Small intestine (tissue), 7 donors: Measurements from ENCODE around the gene PCK1. TPM values are rescaled to one million over a fixed set of nuclear protein-coding genes. Genes with fewer than 3 reads are reported as not detected.

Experiments used
- DNase-seq, 2 donors: peaks; one replicate each; pipeline versions ENCODE4 v3.0.0 to v3.0.0-alpha.2; 2013
- FAIRE-seq: peaks from 2 replicates; lab custom pipeline; 2012; peaks lifted over from hg19 to GRCh38; lab: Jason Lieb, UNC
- H3K27ac ChIP-seq, 3 donors: one replicate each; pipeline ENCODE4 v1.5.1; 2013; ENCODE audit warnings: low read length in 2 of 3, mild to moderate bottlenecking in 2 of 3, control low read depth in 1 of 3, inconsistent platforms in 1 of 3, low read depth in 1 of 3, moderate library complexity in 1 of 3
- H3K27me3 ChIP-seq, 3 donors: one replicate each; pipeline ENCODE4 v1.6.1; 2013; ENCODE audit warnings: low read length in 3 of 3, inconsistent platforms in 1 of 3; ENCODE audit not compliant: control insufficient read depth in 3 of 3, insufficient read depth in 3 of 3
- H3K36me3 ChIP-seq, 3 donors: one replicate each; pipeline ENCODE4 v1.6.1; 2013; ENCODE audit warnings: low read length in 3 of 3, inconsistent platforms in 1 of 3, low read depth in 1 of 3, mild to moderate bottlenecking in 1 of 3, moderate library complexity in 1 of 3; ENCODE audit not compliant: control insufficient read depth in 3 of 3, insufficient read depth in 2 of 3
- H3K4me1 ChIP-seq, 3 donors: one replicate each; pipeline ENCODE4 v1.6.1; 2013; ENCODE audit warnings: low read length in 2 of 3, inconsistent platforms in 1 of 3, low read depth in 1 of 3, mild to moderate bottlenecking in 1 of 3, moderate library complexity in 1 of 3; ENCODE audit not compliant: control insufficient read depth in 3 of 3, insufficient read depth in 2 of 3
- H3K4me3 ChIP-seq, 3 donors: one replicate each; pipeline ENCODE4 v1.5.1; 2013; ENCODE audit warnings: low read length in 3 of 3, control low read depth in 1 of 3, inconsistent platforms in 1 of 3, low read depth in 1 of 3, mild to moderate bottlenecking in 1 of 3, moderate library complexity in 1 of 3
- H3K9me3 ChIP-seq, 2 donors: one replicate each; pipeline ENCODE4 v1.6.1; 2013; ENCODE audit warnings: low read depth in 1 of 2, low read length in 1 of 2; ENCODE audit not compliant: control insufficient read depth in 2 of 2, insufficient read depth in 1 of 2
- WGBS, 3 donors: extraction: QIAGEN DNeasy Blood & Tissue Kit; methylation state at CpG; one replicate each; pipeline ENCODE4 v1.1.7; 2013; 5-methylcytosine and 5-hydroxymethylcytosine counted together
- polyA plus RNA-seq, 4 donors: library from polyadenylated mRNA; stranded (reverse) in 3 of 4; unstranded in 1 of 4; fragments of 200-250 nt in 3 of 4; fragments of 120-200 nt in 1 of 4; gene quantifications; one replicate each; pipeline versions ENCODE4 v1.2.1 to v1.2.3, GENCODE V29; 2013
- donor health status: healthy with polysubstance abuse.
- donor health status: control.
- donor health status: control.
- donor health status: Bipolar disorder and iron deficiency.
- donor health status: healthy.

Gene PCK1
- polyA plus RNA-seq, 4 donors, result 5.5 to 439 (median 97.2) TPM

DNA sequence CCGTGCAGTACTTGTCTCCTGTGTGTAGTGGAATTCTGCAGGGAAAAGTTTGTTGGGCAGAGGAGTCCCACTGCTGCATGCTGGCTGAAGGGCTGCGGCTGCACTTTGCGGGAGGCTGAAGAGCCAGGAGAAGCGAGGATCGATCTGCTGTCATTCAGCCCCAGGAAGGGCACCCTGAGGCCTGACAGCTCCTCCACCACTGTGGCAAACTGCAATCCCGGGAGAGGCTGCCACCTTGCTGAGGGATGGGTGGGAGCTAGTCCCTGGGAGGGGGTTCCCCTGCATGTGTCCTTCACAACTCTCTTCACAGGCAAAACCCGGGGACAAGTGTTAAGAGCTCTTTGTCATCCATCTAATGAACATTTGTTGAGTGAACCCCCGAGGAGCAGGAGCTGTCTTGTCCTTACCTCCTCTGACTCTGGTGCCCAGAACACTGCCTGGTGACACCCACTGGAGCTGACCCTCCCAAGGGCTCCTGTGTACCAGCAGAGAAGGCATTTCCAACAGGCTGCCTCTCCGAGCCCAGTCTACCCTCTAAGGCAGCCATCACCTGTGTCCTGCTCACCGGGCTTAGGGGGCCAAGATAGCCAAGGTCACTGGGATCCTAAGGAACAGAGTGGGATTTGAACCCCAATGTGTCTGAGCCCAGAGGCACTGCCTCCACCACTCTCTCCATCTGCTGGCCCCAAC is 17.7 kb downstream of the PCK1 start:
- peaks cover 6 to 58% (median 10%) of the 10 kb centered on the region in 3 donors for H3K4me1 ChIP-seq
- peaks cover 0 to 8% of the 10 kb centered on the region in 2 donors for H3K9me3 ChIP-seq
- FAIRE-seq (no peak), DNase-seq (no peak)
- H3K36me3 ChIP-seq, result no peaks in the 10 kb centered on the region
- no peaks in the 10 kb centered on the region for H3K27me3 ChIP-seq
- H3K4me3 ChIP-seq, result no peak overlapping the region
- H3K27ac ChIP-seq, result peak overlapping the region in 1 of 3 donors; percentile 82
- 75 to 82% (median 81%) methylated on average over 10 of the region's 10 CpGs for WGBS, 3 donors

DNA sequence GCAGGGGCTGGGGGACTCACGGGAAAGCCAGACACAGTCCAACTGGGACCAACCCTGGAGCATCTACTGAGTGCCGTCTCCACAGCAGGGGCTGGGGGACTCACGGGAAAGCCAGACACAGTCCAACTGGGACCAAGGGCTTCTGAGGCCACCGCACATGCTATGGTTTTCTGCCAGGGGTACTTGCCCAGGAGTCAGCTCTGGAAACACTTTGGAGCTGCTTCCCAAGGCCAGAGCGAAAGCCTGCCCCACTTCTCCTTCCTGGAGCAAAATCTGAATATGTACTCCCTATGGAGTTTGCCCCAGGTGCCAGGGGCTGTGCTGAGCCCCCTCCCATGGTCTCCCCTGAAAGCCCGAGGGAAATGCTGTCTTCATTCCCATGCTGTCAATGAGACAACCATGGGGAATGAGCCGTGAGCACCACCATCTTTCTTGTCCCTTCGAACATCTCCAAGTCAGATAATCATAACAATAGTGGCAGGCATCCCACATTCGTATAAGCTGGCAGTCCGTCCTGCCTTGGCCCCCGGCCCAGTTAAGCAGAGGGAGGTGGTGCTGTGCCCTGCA is 18.5 kb downstream of the PCK1 start:
- Histone ChIP-seq H3K27ac (no peak overlapping the region), H3K4me3 (no peak overlapping the region), H3K4me1 (peaks cover 3 to 54% (median 10%) of the 10 kb centered on the region in 3 donors), H3K9me3 (peaks cover 0 to 13% of the 10 kb centered on the region in 2 donors), H3K27me3 (no peaks in the 10 kb centered on the region), H3K36me3 (no peaks in the 10 kb centered on the region)
- 57 to 60% (median 60%) methylated on average over 11 of the region's 11 CpGs for WGBS, 3 donors
- DNase-seq (no peak), FAIRE-seq (no peak)

DNA sequence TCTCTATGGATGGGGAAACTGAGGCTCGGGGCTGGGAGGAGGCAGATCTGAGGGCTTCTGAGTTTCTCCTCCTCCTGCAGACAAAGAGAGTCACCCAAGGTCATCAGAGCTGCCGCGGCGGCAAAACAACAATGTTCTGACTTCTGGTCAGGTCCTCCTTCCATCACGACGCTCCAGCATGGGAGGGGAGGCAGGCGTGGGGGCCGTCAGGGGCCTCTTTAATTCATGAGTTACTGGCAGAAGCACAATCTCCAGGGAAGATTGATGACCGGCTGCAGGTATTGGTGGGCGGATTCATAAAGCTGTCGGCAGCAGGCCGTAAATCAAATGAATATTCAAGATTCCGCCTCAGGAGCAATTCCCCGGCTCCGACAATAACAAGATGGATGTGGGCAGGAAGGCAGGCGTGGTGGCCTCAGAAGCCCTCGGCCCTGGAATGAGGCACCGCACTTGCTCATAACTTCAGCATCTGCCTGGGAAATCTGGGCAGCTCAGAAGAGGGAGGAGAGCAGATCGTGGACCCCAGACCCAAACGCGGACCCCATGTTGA is 19.1 kb downstream of the PCK1 start:
- DNase-seq, result peak in 1 of 2 donors; percentile 59

DNA sequence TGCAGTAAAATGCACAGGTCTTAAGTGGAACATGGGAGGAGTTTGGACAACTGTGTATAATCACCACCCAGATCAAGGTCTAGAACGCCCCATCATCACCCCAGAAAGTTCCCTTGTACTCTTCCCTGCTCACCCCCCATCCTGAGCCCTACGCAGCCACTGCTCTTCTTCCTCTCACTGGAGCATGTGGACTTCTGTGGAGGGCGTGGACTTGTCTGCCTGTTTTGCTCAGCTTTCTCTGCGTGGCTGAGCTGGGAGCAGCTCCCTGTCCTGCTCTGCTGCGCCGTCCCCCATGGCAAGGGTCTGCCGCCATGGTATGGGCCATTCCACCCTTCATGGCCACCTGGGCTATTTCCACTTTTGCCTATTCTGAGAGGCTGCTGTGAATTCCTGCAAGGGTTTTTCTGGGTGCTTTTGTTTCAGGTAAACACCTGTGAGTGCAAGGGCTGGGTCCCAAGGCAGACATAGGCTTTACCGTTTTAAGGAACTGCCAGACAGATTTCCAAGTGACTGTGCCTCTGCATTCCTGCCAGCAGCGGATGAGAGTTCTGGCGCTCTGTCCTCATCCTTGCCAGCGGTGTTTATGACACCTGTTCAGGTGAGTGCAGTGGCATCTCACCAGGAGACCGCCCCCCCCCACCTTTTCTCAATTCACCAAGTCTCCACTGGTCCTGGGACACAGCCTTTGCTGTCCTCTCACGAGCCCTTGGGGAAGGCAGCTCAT is 19.7 kb downstream of the PCK1 start:
- H3K27ac ChIP-seq, result no peak overlapping the region
- H3K36me3 ChIP-seq, result no peaks in the 10 kb centered on the region
- H3K9me3 ChIP-seq, result peaks cover 0 to 10% of the 10 kb centered on the region in 2 donors
- H3K4me3 ChIP-seq, result no peak overlapping the region
- WGBS, 3 donors, result 47 to 75% (median 48%) methylated on average over 13 of the region's 13 CpGs
- FAIRE-seq (no peak), DNase-seq (no peak)
- H3K27me3 ChIP-seq, result no peaks in the 10 kb centered on the region
- peaks cover 3 to 54% (median 10%) of the 10 kb centered on the region in 3 donors for H3K4me1 ChIP-seq

More for the DNA sequence above, 19.1 kb downstream of the PCK1 start:
- no peaks in the 10 kb centered on the region for H3K27me3 ChIP-seq
- H3K4me1 ChIP-seq, result peaks cover 3 to 54% (median 10%) of the 10 kb centered on the region in 3 donors
- 11 to 29% (median 18%) methylated on average over 21 of the region's 21 CpGs for WGBS, 3 donors
- H3K27ac ChIP-seq, result no peak overlapping the region
- FAIRE-seq, result no peak
- peaks cover 0 to 13% of the 10 kb centered on the region in 2 donors for H3K9me3 ChIP-seq
- no peak overlapping the region for H3K4me3 ChIP-seq
- H3K36me3 ChIP-seq, result no peaks in the 10 kb centered on the region

DNA sequence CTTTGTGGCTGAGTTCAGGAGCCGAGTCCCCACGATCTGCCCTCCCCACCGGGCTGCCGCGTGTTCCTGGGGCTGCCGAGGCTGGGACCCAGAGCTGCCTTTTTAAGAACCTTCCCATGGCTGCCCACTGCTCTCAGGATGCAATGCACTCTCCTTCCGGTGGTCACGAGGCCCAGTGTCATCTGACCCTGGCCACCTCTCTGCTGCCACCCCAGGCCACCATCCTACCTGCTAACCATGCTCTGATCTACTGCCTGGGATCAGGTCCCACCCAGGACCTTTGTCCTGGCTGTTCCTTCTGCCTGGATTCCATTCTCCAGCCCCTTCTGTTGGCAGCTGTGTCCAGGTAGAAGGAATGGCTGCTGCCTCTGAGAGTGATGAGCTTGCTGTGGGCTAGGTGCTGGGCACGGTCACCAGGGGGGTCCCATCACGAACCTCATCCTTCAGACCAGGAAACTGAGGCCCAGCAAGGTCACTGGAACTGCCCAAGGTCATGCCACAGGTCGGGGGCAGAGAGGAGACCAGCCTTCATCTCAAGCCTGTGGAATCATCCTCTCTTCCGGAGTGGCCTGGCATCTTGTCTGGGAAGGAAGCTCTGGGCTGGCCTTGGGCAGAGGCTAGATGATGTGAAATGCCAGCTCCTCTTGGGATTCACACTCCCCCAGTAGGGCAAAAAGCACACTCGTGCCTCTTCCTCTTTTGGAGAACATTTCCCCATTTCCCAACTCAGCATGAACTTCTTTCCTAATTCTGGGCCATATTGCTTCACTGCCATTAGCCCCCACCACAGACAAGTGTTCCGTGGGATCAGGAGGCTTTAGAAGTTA is 20.5 kb downstream of the PCK1 start:
- H3K4me1 ChIP-seq, result peaks cover 3 to 61% (median 10%) of the 10 kb centered on the region in 3 donors

DNA sequence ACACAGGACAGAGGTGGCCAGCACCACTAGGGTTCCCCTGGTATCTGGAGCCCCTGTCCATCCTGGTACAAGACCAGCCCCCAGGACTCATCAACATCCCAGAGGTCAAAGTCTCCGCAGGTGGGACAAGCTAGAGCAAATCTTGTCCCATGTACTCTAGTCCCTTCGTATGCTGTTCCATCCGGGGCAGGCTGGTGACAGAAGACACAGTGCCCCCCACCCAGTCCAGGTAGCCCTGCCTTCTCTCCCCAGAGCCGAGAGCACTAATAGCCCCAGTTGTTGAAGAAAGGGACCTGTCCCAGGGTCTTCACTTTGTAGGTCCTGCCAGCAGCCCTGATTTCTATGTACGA is 21.1 kb downstream of the PCK1 start:
- Histone ChIP-seq H3K27ac (peak overlapping the region; percentile 22 to 93 (median 40)), H3K27me3 (no peaks in the 10 kb centered on the region), H3K36me3 (no peaks in the 10 kb centered on the region), H3K4me1 (peaks cover 3 to 61% (median 15%) of the 10 kb centered on the region in 3 donors), H3K4me3 (no peak overlapping the region), H3K9me3 (peaks cover 0 to 6% of the 10 kb centered on the region in 2 donors)
- no peak for DNase-seq
- no peak for FAIRE-seq
- WGBS, 3 donors, result 66 to 67% (median 67%) methylated on average over 5 of the region's 5 CpGs

More for the DNA sequence above, 20.5 kb downstream of the PCK1 start:
- DNase-seq (no peak), FAIRE-seq (no peak)
- no peaks in the 10 kb centered on the region for H3K27me3 ChIP-seq
- WGBS, 3 donors, result 72 to 79% (median 73%) methylated on average over 14 of the region's 14 CpGs
- H3K9me3 ChIP-seq, result peaks cover 0 to 6% of the 10 kb centered on the region in 2 donors
- H3K36me3 ChIP-seq, result no peaks in the 10 kb centered on the region
- H3K4me3 ChIP-seq, result no peak overlapping the region
- peak overlapping the region in 2 of 3 donors; percentile 22 to 93 for H3K27ac ChIP-seq

DNA sequence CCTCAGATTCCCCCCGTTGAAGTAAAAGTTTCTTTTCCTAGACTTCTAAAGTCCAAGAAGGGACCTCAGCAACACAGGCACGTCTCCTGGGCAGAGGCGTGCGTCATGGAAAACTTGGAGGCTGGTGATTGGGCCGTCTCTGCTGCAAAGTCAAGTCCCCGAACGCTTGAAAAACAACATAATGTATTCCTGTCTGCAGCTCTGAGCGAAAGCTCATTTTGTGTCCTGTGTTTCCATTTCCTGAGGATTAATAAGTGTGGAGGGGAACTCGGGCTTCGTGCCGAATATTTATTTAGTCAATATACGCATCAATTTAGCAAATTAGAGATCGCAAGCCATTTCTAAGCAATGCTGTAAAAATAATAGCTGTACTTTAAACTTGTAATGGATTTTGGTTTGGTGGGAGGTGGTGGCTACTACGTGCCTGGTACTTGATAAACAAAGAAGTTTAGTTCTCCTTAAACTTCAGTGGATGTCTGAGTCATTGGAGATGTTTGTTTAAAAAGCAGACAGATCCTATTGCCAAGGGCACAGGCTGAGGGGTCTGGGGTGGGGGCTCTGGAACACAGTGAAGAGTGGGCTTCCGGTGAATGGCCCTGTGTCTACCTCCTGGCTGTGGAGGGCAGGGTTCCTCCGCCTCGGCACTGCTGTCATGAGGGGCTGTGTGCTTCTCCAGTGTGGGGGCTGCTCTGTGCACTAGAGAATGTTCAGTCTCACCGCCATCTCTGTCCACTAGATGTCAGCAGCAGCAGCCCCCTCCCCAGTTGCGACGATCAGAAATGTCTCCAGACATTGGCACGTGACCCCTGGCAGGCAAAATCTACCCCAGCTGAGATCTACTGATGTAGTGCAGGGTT is 21.8 kb downstream of the PCK1 start:
- WGBS, 3 donors, result 43 to 74% (median 56%) methylated on average over 20 to 21 of the region's 21 CpGs
- Histone ChIP-seq H3K4me1 (peaks cover 3 to 56% (median 11%) of the 10 kb centered on the region in 3 donors), H3K27ac (peak overlapping the region in 2 of 3 donors; percentile 40 to 93), H3K4me3 (no peak overlapping the region), H3K36me3 (no peaks in the 10 kb centered on the region), H3K9me3 (peaks cover 0 to 7% of the 10 kb centered on the region in 2 donors), H3K27me3 (peaks cover 0 to 2% (median 0%) of the 10 kb centered on the region in 3 donors)
- FAIRE-seq (no peak), DNase-seq (peak in 1 of 2 donors; percentile 63)
